Effector memory CD8-positive, alpha-beta T cell (primary cell): ENCODE results near the gene SLC2A4.
"Not testable (repeated sequence)": the region's sequence is repeated elsewhere in the genome, so short reads cannot be mapped to it uniquely, and the experiment has no call there.

Experiments used
- ATAC-seq: fragments of 150-1000 bp; cut with Tn5 transposase; replicated peaks from 2 replicates; pipeline ENCODE4 v1.10.0; 2021; ENCODE audit warnings: mild to moderate bottlenecking, moderate library complexity
- DNase-seq, 3 experiments: peaks; one replicate each; pipeline ENCODE4 v3.0.0; 2021
- H3K27ac Mint-ChIP-seq, 2 donors: one replicate each; pipeline ENCODE4 v1.8.0; 2022; ENCODE audit warnings: mild to moderate bottlenecking in 2 of 2, mixed read lengths in 2 of 2, moderate library complexity in 2 of 2
- H3K27me3 Mint-ChIP-seq, 2 donors: one replicate each; pipeline ENCODE4 v1.8.0; 2022; ENCODE audit warnings: mixed read lengths in 2 of 2
- H3K36me3 Mint-ChIP-seq: one replicate; pipeline ENCODE4 v1.8.0; 2022; ENCODE audit warnings: mild to moderate bottlenecking, moderate library complexity, mixed read lengths; ENCODE audit not compliant: insufficient read depth
- H3K4me1 Mint-ChIP-seq, 2 donors: one replicate each; pipeline ENCODE4 v1.8.0; 2022; ENCODE audit warnings: low read depth in 2 of 2, mixed read lengths in 2 of 2
- H3K4me3 Mint-ChIP-seq, 2 donors: one replicate each; pipeline ENCODE4 v1.8.0; 2022; ENCODE audit warnings: mild to moderate bottlenecking in 2 of 2, mixed read lengths in 2 of 2, moderate library complexity in 2 of 2
- H3K9me3 Mint-ChIP-seq, 2 donors: one replicate each; pipeline ENCODE4 v1.8.0; 2022; ENCODE audit warnings: mixed read lengths in 2 of 2

Gene SLC2A4

GRCh38 chr17:7240375-7240774 lies 41.1 kb upstream of the SLC2A4 start:
- H3K9me3 Mint-ChIP-seq = no peaks in the 10 kb centered on the region
- DNase-seq (no peak), ATAC-seq (no peak)
- H3K27me3 Mint-ChIP-seq = no peaks in the 10 kb centered on the region
- H3K4me1 Mint-ChIP-seq = peaks cover 46 to 54% of the 10 kb centered on the region in 2 donors
- H3K4me3 Mint-ChIP-seq = peak overlapping the region; percentile 99 to 100
- H3K27ac Mint-ChIP-seq = peak overlapping the region; percentile 38 to 89
- peaks cover 83% of the 10 kb centered on the region for H3K36me3 Mint-ChIP-seq

GRCh38 chr17:7241090-7241733 lies 40.3 kb upstream of the SLC2A4 start:
- Mint-ChIP-seq H3K4me1 (peaks cover 42 to 47% of the 10 kb centered on the region in 2 donors), H3K36me3 (peaks cover 84% of the 10 kb centered on the region), H3K27ac (peak overlapping the region; percentile 98 to 99), H3K27me3 (no peaks in the 10 kb centered on the region), H3K9me3 (no peaks in the 10 kb centered on the region), H3K4me3 (peak overlapping the region; percentile 99 to 100)
- DNase-seq (no peak), ATAC-seq (no peak)

GRCh38 chr17:7241783-7242716 lies 39.5 kb upstream of the SLC2A4 start, which contains the start of gene GABARAP:
GABARAP (minus strand) TSS chr17:7242449; CDS start chr17:7242330, 119 bp downstream.
- Mint-ChIP-seq H3K27me3 (no peaks in the 10 kb centered on the region), H3K4me3 (peak within 1 kb of the TSS; percentile 99 to 100), H3K36me3 (peaks cover 84% of the 10 kb centered on the region), H3K4me1 (peaks cover 37 to 40% of the 10 kb centered on the region in 2 donors), H3K9me3 (no peaks in the 10 kb centered on the region), H3K27ac (peak within 1 kb of the TSS; percentile 98 to 99)
- DNase-seq = peak; percentile 88 to 93 (median 91)
- ATAC-seq = peak; percentile 45

- Mint-ChIP-seq H3K4me1 (peaks cover 33 to 37% of the 10 kb centered on the region in 2 donors), H3K27ac (peak overlapping the region; percentile 98 to 99), H3K36me3 (peaks cover 76% of the 10 kb centered on the region), H3K27me3 (no peaks in the 10 kb centered on the region), H3K4me3 (peak overlapping the region; percentile 99 to 100), H3K9me3 (no peaks in the 10 kb centered on the region)
- DNase-seq (peak; percentile 90 to 95 (median 93)), ATAC-seq (peak; percentile 53)
Measured at GRCh38 chr17:7242717-7243452, 38.6 kb upstream of the SLC2A4 start.

- Mint-ChIP-seq H3K4me1 (peaks cover 32 to 37% of the 10 kb centered on the region in 2 donors), H3K27me3 (no peaks in the 10 kb centered on the region), H3K27ac (peak overlapping the region; percentile 98 to 99), H3K4me3 (peak overlapping the region; percentile 99 to 100), H3K9me3 (no peaks in the 10 kb centered on the region), H3K36me3 (peaks cover 76% of the 10 kb centered on the region)
- DNase-seq (no peak), ATAC-seq (no peak)
Measured at GRCh38 chr17:7243453-7243729, 38.1 kb upstream of the SLC2A4 start.

GRCh38 chr17:7243838-7244237 lies 37.7 kb upstream of the SLC2A4 start:
- H3K27me3 Mint-ChIP-seq, DNase-seq, H3K9me3 Mint-ChIP-seq, ATAC-seq: not testable (repeated sequence)
- peak overlapping the region; percentile 98 to 99 for H3K27ac Mint-ChIP-seq
- peaks cover 34 to 39% of the 10 kb centered on the region in 2 donors for H3K4me1 Mint-ChIP-seq
- H3K36me3 Mint-ChIP-seq = peaks cover 73% of the 10 kb centered on the region
- H3K4me3 Mint-ChIP-seq = peak overlapping the region in 1 of 2 donors; percentile 100

GRCh38 chr17:7246779-7247178 lies 34.7 kb upstream of the SLC2A4 start:
- H3K27me3 Mint-ChIP-seq = no peaks in the 10 kb centered on the region
- H3K36me3 Mint-ChIP-seq = peaks cover 58% of the 10 kb centered on the region
- no peaks in the 10 kb centered on the region for H3K9me3 Mint-ChIP-seq
- DNase-seq (no peak), ATAC-seq (no peak)
- H3K27ac Mint-ChIP-seq = peak overlapping the region in 1 of 2 donors; percentile 66
- peaks cover 28 to 34% of the 10 kb centered on the region in 2 donors for H3K4me1 Mint-ChIP-seq
- no peak overlapping the region for H3K4me3 Mint-ChIP-seq

GRCh38 chr17:7248796-7249195 lies 32.7 kb upstream of the SLC2A4 start:
- H3K27me3 Mint-ChIP-seq = no peaks in the 10 kb centered on the region
- H3K9me3 Mint-ChIP-seq = no peaks in the 10 kb centered on the region
- H3K36me3 Mint-ChIP-seq = peaks cover 52% of the 10 kb centered on the region
- peaks cover 28 to 33% of the 10 kb centered on the region in 2 donors for H3K4me1 Mint-ChIP-seq
- peak overlapping the region in 1 of 2 donors; percentile 61 for H3K27ac Mint-ChIP-seq
- DNase-seq = no peak
- H3K4me3 Mint-ChIP-seq = no peak overlapping the region
- no peak for ATAC-seq

GRCh38 chr17:7249214-7249613 lies 32.3 kb upstream of the SLC2A4 start:
- no peaks in the 10 kb centered on the region for H3K27me3 Mint-ChIP-seq
- ATAC-seq (no peak), DNase-seq (no peak)
- H3K9me3 Mint-ChIP-seq = no peaks in the 10 kb centered on the region
- peak overlapping the region; percentile 19 to 61 for H3K27ac Mint-ChIP-seq
- peaks cover 50% of the 10 kb centered on the region for H3K36me3 Mint-ChIP-seq
- H3K4me3 Mint-ChIP-seq = peak overlapping the region; percentile 51 to 95
- H3K4me1 Mint-ChIP-seq = peaks cover 28 to 33% of the 10 kb centered on the region in 2 donors

- Mint-ChIP-seq H3K27me3 (no peaks in the 10 kb centered on the region), H3K4me1 (peaks cover 28 to 36% of the 10 kb centered on the region in 2 donors), H3K27ac (peak overlapping the region in 1 of 2 donors; percentile 94), H3K9me3 (no peaks in the 10 kb centered on the region), H3K4me3 (peak overlapping the region; percentile 94 to 95), H3K36me3 (peaks cover 49% of the 10 kb centered on the region)
- DNase-seq (no peak), ATAC-seq (no peak)
Measured at GRCh38 chr17:7249830-7250229, 31.7 kb upstream of the SLC2A4 start.

GRCh38 chr17:7250695-7251627 lies 30.6 kb upstream of the SLC2A4 start:
- Mint-ChIP-seq H3K27me3 (no peaks in the 10 kb centered on the region), H3K4me3 (peak overlapping the region; percentile 94 to 95), H3K36me3 (peaks cover 51% of the 10 kb centered on the region), H3K27ac (peak overlapping the region; percentile 99 to 100), H3K4me1 (peaks cover 28 to 37% of the 10 kb centered on the region in 2 donors), H3K9me3 (no peaks in the 10 kb centered on the region)
- DNase-seq (no peak), ATAC-seq (peak; percentile 6)

GRCh38 chr17:7251661-7252175 lies 29.8 kb upstream of the SLC2A4 start, which contains the start of gene CTDNEP1:
CTDNEP1 (minus strand) TSS chr17:7251734; CDS start chr17:7251296, 438 bp downstream.
- DNase-seq (peak; percentile 98 to 99 (median 99)), ATAC-seq (peak; percentile 90)
- no peaks in the 10 kb centered on the region for H3K27me3 Mint-ChIP-seq
- H3K27ac Mint-ChIP-seq = peak within 1 kb of the TSS; percentile 99 to 100
- H3K4me1 Mint-ChIP-seq = peaks cover 28 to 37% of the 10 kb centered on the region in 2 donors
- H3K36me3 Mint-ChIP-seq = peaks cover 50% of the 10 kb centered on the region
- no peaks in the 10 kb centered on the region for H3K9me3 Mint-ChIP-seq
- peak within 1 kb of the TSS; percentile 94 to 95 for H3K4me3 Mint-ChIP-seq
